ENCODE results near the gene BOD1.

The BOD1 gene

DNA sequence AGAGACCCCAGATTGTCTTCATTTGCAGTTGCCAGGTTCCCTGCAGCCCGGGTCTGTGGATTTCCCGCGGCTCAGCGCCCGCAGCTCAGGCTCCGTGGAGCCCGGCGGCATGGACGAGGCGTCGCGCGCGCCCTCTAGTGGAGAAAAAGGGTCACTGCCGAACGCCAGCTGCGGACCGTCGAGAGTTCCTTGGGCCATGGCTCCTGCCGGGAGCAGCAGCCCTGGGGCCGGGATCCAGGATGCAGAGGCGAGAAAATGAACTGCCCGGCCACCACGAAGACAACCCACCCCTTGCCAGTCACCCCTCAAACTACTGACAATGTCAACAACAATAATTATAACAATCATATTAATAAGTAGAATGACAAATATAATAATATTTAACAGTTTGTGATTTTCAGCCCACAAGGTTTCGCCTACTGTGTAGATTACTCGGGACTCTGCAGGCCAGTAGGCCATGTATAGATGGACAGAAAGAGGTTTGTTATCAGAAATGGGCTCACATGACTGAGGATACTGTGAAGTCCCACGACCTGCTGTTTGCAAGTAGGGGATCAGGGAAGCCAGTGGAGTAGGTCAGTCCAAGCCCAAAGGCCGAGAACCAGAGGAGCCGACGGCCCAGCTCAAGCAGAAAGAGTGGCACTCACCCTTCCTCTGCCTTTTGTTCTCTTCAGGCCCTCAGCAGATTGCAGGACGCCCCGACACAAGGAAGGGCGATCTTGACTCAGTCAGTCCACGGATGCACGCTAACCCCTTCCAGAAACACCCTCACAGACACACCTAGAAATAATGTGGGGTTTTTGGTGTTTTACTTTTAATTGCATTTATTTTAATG lies 43.1 kb downstream of the BOD1 start:
- FAIRE-seq (peak; percentile 88), DNase-seq (ENCODE audit: insufficient read length) (peak; percentile 60)
- no peak for TF ChIP-seq POLR2A (IDR thresholded peaks at IDR 0.05; ENCODE audit: low read depth, low read length)
- no peak for TF ChIP-seq POLR2AphosphoS5 (IDR thresholded peaks at IDR 0.05; ENCODE audit: low read depth, low read length)
- TF ChIP-seq TAF1 (IDR thresholded peaks at IDR 0.05; ENCODE audit: borderline replicate concordance, low read depth, low read length), result no peak

DNA sequence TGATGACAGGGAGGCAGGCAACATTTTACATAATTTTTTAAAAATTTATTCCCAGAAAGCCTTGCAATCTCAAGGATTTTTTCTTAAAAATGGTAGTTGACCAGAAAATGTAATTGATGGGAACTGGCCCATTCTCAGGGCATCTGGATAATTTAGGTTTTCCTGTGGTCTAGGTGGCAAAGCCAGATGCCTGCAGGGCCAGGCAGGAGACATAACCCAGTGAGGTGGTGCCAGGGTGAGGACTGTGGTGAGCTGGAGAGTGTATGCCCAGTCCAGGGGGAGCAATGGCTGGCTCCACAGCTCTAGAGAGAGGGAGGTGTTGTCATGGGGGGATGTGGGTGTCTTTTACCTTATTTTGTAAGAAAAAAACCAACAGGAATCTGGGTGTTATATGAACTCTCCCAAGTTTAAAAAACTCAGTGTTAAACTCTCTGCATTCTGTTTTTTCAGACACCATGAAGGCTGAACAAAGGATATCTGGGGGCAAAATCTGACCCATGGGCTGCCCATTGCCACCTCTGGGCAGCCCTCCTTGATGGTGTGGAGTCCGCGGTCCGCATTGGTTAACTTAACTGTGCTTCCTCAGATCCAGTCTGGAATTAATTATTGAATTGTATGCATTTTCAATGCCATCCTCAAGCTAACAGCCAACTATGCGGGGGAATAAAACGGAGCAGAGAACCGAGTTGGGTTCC lies 43.9 kb downstream of the BOD1 start:
- TF ChIP-seq POLR2A (IDR thresholded peaks at IDR 0.05; ENCODE audit: low read depth, low read length) (no peak), POLR2AphosphoS5 (IDR thresholded peaks at IDR 0.05; ENCODE audit: low read depth, low read length) (no peak), TAF1 (IDR thresholded peaks at IDR 0.05; ENCODE audit: borderline replicate concordance, low read depth, low read length) (no peak)
- DNase-seq (ENCODE audit: insufficient read length) (no peak), FAIRE-seq (peak; percentile 9)

GRCh38 chr5:173570321-173571090 lies 45.9 kb downstream of the BOD1 start:
- DNase-seq (ENCODE audit: insufficient read length) (no peak), FAIRE-seq (no peak)
- TF ChIP-seq POLR2A (IDR thresholded peaks at IDR 0.05; ENCODE audit: low read depth, low read length) (no peak), POLR2AphosphoS5 (IDR thresholded peaks at IDR 0.05; ENCODE audit: low read depth, low read length) (no peak), TAF1 (IDR thresholded peaks at IDR 0.05; ENCODE audit: borderline replicate concordance, low read depth, low read length) (no peak)

- TF ChIP-seq POLR2A (IDR thresholded peaks at IDR 0.05; ENCODE audit: low read depth, low read length) (no peak), TAF1 (IDR thresholded peaks at IDR 0.05; ENCODE audit: borderline replicate concordance, low read depth, low read length) (no peak), POLR2AphosphoS5 (IDR thresholded peaks at IDR 0.05; ENCODE audit: low read depth, low read length) (no peak)
- FAIRE-seq, result no peak
- no peak for DNase-seq (ENCODE audit: insufficient read length)
Measured at GRCh38 chr5:173568703-173569102, 47.7 kb downstream of the BOD1 start.

DNA sequence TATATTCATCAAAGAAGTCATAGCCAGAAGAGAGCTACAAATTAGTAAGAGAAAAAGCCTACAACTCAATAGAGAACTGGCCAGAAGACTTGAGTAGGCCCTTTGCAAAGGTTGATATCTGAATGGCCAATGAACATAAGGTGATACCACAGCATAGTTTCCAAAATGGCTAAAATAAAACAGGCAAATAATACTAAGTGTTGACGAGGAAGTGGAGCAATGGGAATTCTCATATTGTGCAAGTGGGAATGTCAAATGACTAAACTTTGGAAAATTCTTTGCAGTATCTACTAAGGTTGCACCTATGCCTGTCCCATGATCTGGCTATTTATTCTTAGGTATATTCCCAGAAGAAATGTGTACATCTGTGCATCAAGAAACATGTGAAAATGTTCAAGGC lies 48.3 kb downstream of the BOD1 start:
- DNase-seq (ENCODE audit: insufficient read length) (no peak), FAIRE-seq (no peak)
- TF ChIP-seq POLR2AphosphoS5 (IDR thresholded peaks at IDR 0.05; ENCODE audit: low read depth, low read length), result no peak
- no peak for TF ChIP-seq TAF1 (IDR thresholded peaks at IDR 0.05; ENCODE audit: borderline replicate concordance, low read depth, low read length)
- TF ChIP-seq POLR2A (IDR thresholded peaks at IDR 0.05; ENCODE audit: low read depth, low read length), result no peak

DNA sequence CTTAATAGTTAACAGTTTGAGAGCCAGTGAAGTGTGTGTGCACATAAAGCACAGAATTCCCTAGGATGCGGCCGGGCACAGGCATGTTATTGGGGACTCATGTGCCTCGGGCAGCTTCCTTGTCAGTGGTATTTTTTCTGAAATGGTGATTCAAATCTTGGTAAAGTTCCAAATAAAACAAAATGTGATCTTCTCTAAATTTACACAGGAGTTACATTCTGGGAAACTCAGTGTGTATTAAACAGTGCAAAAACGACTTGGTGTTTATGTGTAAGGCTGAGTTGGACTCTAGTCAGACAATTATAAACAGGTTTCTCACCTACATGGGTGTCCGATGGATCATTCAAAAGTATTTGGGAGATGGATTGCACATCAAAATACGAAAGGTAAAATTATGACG lies 48.9 kb downstream of the BOD1 start:
- TF ChIP-seq POLR2A (IDR thresholded peaks at IDR 0.05; ENCODE audit: low read depth, low read length) (no peak), TAF1 (IDR thresholded peaks at IDR 0.05; ENCODE audit: borderline replicate concordance, low read depth, low read length) (no peak), POLR2AphosphoS5 (IDR thresholded peaks at IDR 0.05; ENCODE audit: low read depth, low read length) (no peak)
- no peak for DNase-seq (ENCODE audit: insufficient read length)
- FAIRE-seq, result no peak

DNA sequence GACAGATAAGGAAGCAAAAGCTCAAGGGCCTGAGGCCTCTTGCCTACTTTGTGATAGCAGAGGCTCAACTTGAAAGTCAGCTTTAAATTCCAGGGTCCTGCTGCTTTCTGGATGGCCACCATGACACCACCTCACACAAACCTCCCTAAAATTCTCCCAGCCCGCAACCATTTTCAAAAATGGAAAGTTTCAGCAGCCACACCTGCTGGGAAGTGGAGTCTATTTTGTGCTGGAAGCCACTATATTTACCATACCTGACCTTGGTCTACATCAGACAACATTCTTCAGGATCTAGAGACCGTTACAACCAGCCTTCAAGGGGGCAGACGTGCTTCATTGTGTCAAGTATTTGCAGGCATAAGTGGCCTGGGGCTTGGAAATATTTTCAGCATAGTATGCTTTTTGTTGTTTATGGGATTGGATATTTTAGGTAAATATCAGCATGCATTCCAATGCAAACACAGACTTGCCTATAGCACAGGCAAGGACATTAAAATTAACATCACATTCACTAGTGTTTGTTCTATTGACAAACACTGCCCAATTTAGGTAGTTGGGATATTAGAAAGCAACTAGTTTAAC lies 50.9 kb downstream of the BOD1 start:
- FAIRE-seq, result no peak
- DNase-seq (ENCODE audit: insufficient read length), result no peak
- TF ChIP-seq POLR2AphosphoS5 (IDR thresholded peaks at IDR 0.05; ENCODE audit: low read depth, low read length) (no peak), TAF1 (IDR thresholded peaks at IDR 0.05; ENCODE audit: borderline replicate concordance, low read depth, low read length) (no peak), POLR2A (IDR thresholded peaks at IDR 0.05; ENCODE audit: low read depth, low read length) (no peak)

DNA sequence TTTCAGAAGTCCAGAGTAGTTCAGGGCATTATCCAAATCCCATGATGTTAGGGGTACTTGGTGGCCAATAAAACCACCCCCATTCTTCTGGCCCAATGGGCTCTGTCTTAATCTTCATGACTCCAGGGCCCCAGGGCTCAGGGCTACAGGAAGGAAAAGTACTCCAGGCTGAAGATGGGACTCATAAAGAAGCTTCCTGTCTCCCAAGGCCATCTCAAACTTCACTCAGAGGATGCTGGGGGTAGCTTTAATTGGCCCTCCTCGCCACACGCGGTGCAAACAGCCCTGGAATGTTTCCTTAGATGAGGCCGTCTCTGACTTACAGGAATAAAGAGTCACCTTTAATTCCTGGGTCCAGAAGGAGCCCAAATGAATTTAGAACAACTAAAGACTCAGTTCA lies 52.3 kb downstream of the BOD1 start:
- DNase-seq (ENCODE audit: insufficient read length), result no peak
- no peak for TF ChIP-seq POLR2AphosphoS5 (IDR thresholded peaks at IDR 0.05; ENCODE audit: low read depth, low read length)
- TF ChIP-seq POLR2A (IDR thresholded peaks at IDR 0.05; ENCODE audit: low read depth, low read length), result no peak
- no peak for TF ChIP-seq TAF1 (IDR thresholded peaks at IDR 0.05; ENCODE audit: borderline replicate concordance, low read depth, low read length)
- FAIRE-seq, result no peak

DNA sequence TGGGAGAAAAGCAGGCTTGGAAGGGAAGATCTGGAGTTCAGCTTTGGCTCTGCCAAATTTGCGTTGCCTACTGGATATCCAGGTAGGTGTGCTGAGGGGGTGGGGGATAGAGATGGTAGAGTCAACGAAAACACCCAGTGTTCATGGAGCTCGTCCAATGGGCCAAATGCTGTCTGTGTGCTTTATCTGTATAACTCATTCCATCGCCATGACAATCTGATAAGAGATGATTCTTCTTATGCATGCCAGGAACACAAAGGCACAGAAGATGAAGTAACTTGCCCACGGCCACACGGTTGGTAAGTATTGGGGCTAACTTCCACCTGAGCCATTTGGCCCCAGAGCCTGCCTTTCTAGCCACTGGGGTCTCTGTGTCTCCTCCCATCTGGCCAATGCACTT lies 53.2 kb downstream of the BOD1 start:
- TF ChIP-seq POLR2A (IDR thresholded peaks at IDR 0.05; ENCODE audit: low read depth, low read length) (no peak), POLR2AphosphoS5 (IDR thresholded peaks at IDR 0.05; ENCODE audit: low read depth, low read length) (no peak), TAF1 (IDR thresholded peaks at IDR 0.05; ENCODE audit: borderline replicate concordance, low read depth, low read length) (no peak)
- FAIRE-seq, result no peak
- no peak for DNase-seq (ENCODE audit: insufficient read length)

DNA sequence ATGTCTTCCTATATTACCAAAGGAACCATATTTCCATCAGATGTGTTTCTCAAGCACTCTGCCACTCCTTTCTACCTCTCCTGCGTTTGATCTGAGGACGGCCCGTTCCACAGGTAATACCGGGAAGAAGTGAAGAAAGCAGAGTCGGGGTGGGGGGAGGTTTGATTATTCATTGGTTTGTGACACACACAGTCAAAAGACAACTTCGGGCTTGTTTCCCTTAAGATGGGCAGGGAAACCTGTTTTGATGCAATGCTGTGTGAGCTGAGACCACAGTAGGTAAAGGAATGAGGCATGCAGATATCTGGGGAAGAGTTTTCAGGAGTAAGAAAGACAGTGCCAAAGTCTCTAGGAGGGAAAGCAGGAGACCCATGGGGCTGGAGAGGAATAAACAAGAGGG lies 54.0 kb downstream of the BOD1 start:
- DNase-seq (ENCODE audit: insufficient read length) (no peak), FAIRE-seq (no peak)
- TF ChIP-seq POLR2A (IDR thresholded peaks at IDR 0.05; ENCODE audit: low read depth, low read length) (no peak), TAF1 (IDR thresholded peaks at IDR 0.05; ENCODE audit: borderline replicate concordance, low read depth, low read length) (no peak), POLR2AphosphoS5 (IDR thresholded peaks at IDR 0.05; ENCODE audit: low read depth, low read length) (no peak)

Measured in GM12892 (cell line).